ENCODE data around the gene NKAPL.

NKAPL gene

GRCh38 chr6:28258877-28259777 lies at the start of gene NKAPL:
Gene NKAPL (plus strand): TSS chr6:28259297. CDS start chr6:28259372, 75 bp downstream.
- no peak within 1 kb of the TSS for H3K27ac Mint-ChIP-seq
- no peak for TF ChIP-seq CTCF (IDR thresholded peaks at IDR 0.05; ENCODE audit: unreplicated experiment in 3 of 3)

GRCh38 chr6:28209753-28210535 lies 49.2 kb upstream of the NKAPL start:
- Mint-ChIP-seq H3K36me3 (ENCODE audit: low read depth) (peaks cover 4% of the 10 kb centered on the region), H3K27ac (no peak overlapping the region), H3K4me1 (peaks cover 38% of the 10 kb centered on the region), H3K4me3 (peak overlapping the region in 1 of 3 experiments; percentile 62), H3K27me3 (ENCODE audit: low read depth) (peaks cover 96% of the 10 kb centered on the region), H3K9me3 (peaks cover 12% of the 10 kb centered on the region)
- no peak for TF ChIP-seq CTCF (IDR thresholded peaks at IDR 0.05; ENCODE audit: unreplicated experiment in 3 of 3)

More at GRCh38 chr6:28258877-28259777, at the start of gene NKAPL:
- Mint-ChIP-seq H3K9me3 (no peaks in the 10 kb centered on the region), H3K4me3 (no peak within 1 kb of the TSS), H3K36me3 (ENCODE audit: low read depth) (no peaks in the 10 kb centered on the region), H3K4me1 (peaks cover 6% of the 10 kb centered on the region), H3K27me3 (ENCODE audit: low read depth) (no peaks in the 10 kb centered on the region)

GRCh38 chr6:28211840-28212509 lies 47.1 kb upstream of the NKAPL start:
- H3K4me3 Mint-ChIP-seq: peak overlapping the region; percentile 53 to 77 (median 75)
- no peak for TF ChIP-seq CTCF (IDR thresholded peaks at IDR 0.05; ENCODE audit: unreplicated experiment in 3 of 3)
- peaks cover 96% of the 10 kb centered on the region for H3K27me3 Mint-ChIP-seq (ENCODE audit: low read depth)
- H3K27ac Mint-ChIP-seq: no peak overlapping the region
- peaks cover 37% of the 10 kb centered on the region for H3K4me1 Mint-ChIP-seq
- peaks cover 4% of the 10 kb centered on the region for H3K36me3 Mint-ChIP-seq (ENCODE audit: low read depth)
- peaks cover 16% of the 10 kb centered on the region for H3K9me3 Mint-ChIP-seq

GRCh38 chr6:28212510-28213212 lies 46.4 kb upstream of the NKAPL start:
- peaks cover 4% of the 10 kb centered on the region for H3K36me3 Mint-ChIP-seq (ENCODE audit: low read depth)
- H3K27ac Mint-ChIP-seq: no peak overlapping the region
- H3K4me1 Mint-ChIP-seq: peaks cover 30% of the 10 kb centered on the region
- peaks cover 96% of the 10 kb centered on the region for H3K27me3 Mint-ChIP-seq (ENCODE audit: low read depth)
- peak overlapping the region; percentile 53 to 77 (median 75) for H3K4me3 Mint-ChIP-seq
- TF ChIP-seq CTCF (IDR thresholded peaks at IDR 0.05; ENCODE audit: unreplicated experiment in 3 of 3): no peak
- peaks cover 11% of the 10 kb centered on the region for H3K9me3 Mint-ChIP-seq

GRCh38 chr6:28213213-28213523 lies 45.9 kb upstream of the NKAPL start:
- peaks cover 25% of the 10 kb centered on the region for H3K4me1 Mint-ChIP-seq
- peak overlapping the region in 2 of 3 experiments; percentile 30 to 75 for H3K4me3 Mint-ChIP-seq
- no peak overlapping the region for H3K27ac Mint-ChIP-seq
- H3K9me3 Mint-ChIP-seq: peaks cover 8% of the 10 kb centered on the region
- peaks cover 95% of the 10 kb centered on the region for H3K27me3 Mint-ChIP-seq (ENCODE audit: low read depth)
- no peak for TF ChIP-seq CTCF (IDR thresholded peaks at IDR 0.05; ENCODE audit: unreplicated experiment in 3 of 3)
- peaks cover 4% of the 10 kb centered on the region for H3K36me3 Mint-ChIP-seq (ENCODE audit: low read depth)
